ENCODE measurements around the gene PABPN1. TPM values are rescaled to one million over a fixed set of nuclear protein-coding genes. Genes with fewer than 3 reads are reported as not detected.

PABPN1 gene
- total and polyA plus RNA-seq, 2 of the 13 experiments (the other 11 are each of a cell fraction or from before 2014, with no cell fraction given) = 233 to 524 TPM

- 1% methylated on average over 2 of the region's 2 CpGs for WGBS (ENCODE audit: low lambda C conversion rate)
- ChIA-PET POLR2A (no interaction called here), CTCF (ENCODE audit: low intra/inter-chr PET ratio, low total read pairs) (no interaction called here)
- Histone ChIP-seq H3K79me2 (ENCODE audit: insufficient read depth, low read length) (no peaks in the 10 kb centered on the region), H3K4me2 (ENCODE audit: low read depth, low read length) (no peak within 1 kb of the TSS), H3K4me1 (ENCODE audit: insufficient read depth, low read length) (no peaks in the 10 kb centered on the region), H3K9me3 (ENCODE audit: low read length) (no peaks in the 10 kb centered on the region), H2AFZ (ENCODE audit: low read length) (no peak within 1 kb of the TSS), H3K36me3 (replicated peaks in 1 of 2; ENCODE audit: control insufficient read depth in 1 of 2, insufficient read depth in 2 of 2, low read length in 2 of 2) (no peaks in the 10 kb centered on the region), H3K27ac (ENCODE audit: extremely low read length, insufficient read depth, low read length) (no peak within 1 kb of the TSS), H3K4me3 (replicated peaks in 1 of 3; ENCODE audit: insufficient read depth in 1 of 3, low read depth in 2 of 3, low read length in 3 of 3) (no peak within 1 kb of the TSS), H3K9ac (ENCODE audit: insufficient read depth, low read depth, low read length) (no peak within 1 kb of the TSS), H4K20me1 (ENCODE audit: insufficient read depth, low read length) (no peaks in the 10 kb centered on the region), H3K27me3 (ENCODE audit: control insufficient read depth in 1 of 2, insufficient read depth in 2 of 2, low read length in 2 of 2) (peaks cover 24 to 91% of the 10 kb centered on the region in 2 experiments)
- TF ChIP-seq DRAP1 (CRISPR knock-in tag; IDR thresholded peaks at IDR 0.05) = no peak
- no peak for TF ChIP-seq FOXA3 (CRISPR knock-in tag; IDR thresholded peaks at IDR 0.05)
- no peak for TF ChIP-seq ZNF580 (CRISPR knock-in tag; IDR thresholded peaks at IDR 0.05; ENCODE audit: borderline replicate concordance, low read depth)
- TF ChIP-seq ZNF513 (CRISPR knock-in tag; conservative IDR thresholded peaks at IDR 0.05) = no peak
- no peak for TF ChIP-seq BCLAF1 (IDR thresholded peaks at IDR 0.05)
- no peak for TF ChIP-seq ZNF160 (CRISPR knock-in tag; IDR thresholded peaks at IDR 0.05)
- TF ChIP-seq AKNA (CRISPR knock-in tag; IDR thresholded peaks at IDR 0.05; ENCODE audit: borderline replicate concordance) = no peak
- no peak for TF ChIP-seq MED13 (CRISPR knock-in tag; IDR thresholded peaks at IDR 0.05)
- TF ChIP-seq ZNF501 (CRISPR knock-in tag; IDR thresholded peaks at IDR 0.05) = no peak
- no peak for TF ChIP-seq ZNF776 (CRISPR knock-in tag; IDR thresholded peaks at IDR 0.05)
- no peak for TF ChIP-seq HIVEP1 (CRISPR knock-in tag; IDR thresholded peaks at IDR 0.05)
- no peak for TF ChIP-seq CHD4 (IDR thresholded peaks at IDR 0.05; ENCODE audit: borderline replicate concordance, low read length)
- no peak for TF ChIP-seq GPN1 (CRISPR knock-in tag; IDR thresholded peaks at IDR 0.05; ENCODE audit: borderline replicate concordance)
- no peak for TF ChIP-seq BRF2 (CRISPR knock-in tag; IDR thresholded peaks at IDR 0.05)
- TF ChIP-seq KDM3A (CRISPR knock-in tag; IDR thresholded peaks at IDR 0.05; ENCODE audit: low read depth) = no peak
- in situ Hi-C loops (cut with HindIII; ENCODE audit: extremely low pct_ligation_motif_present, low pct_unique_long_range_greater_than_20kb) = no loop called here
- no TSS peak for BruUV-seq (replicated peaks)
- DNase-seq (ENCODE audit: low spot score) (no peak), FAIRE-seq (no peak), ATAC-seq (no peak)
- intact Hi-C loops (cut with micrococcal nuclease; ENCODE audit: unreplicated experiment) = no loop called here
Measured at GRCh38 chr14:23372509-23372908, 51.3 kb downstream of the PABPN1 start, which contains the start of gene IL25. IL25 (plus strand) TSS chr14:23372809.
